K562 (cell line): ENCODE measurements around the gene MYL5. TPM values are rescaled to one million over a fixed set of nuclear protein-coding genes. Genes with fewer than 3 reads are reported as not detected.
A peak's percentile ranks its signal among the peaks of the same experiment; 100 is the strongest.

Source experiments
- ATAC-seq: fragments of 200-7000 bp; cut with Tn5 transposase; 3 replicates; pipeline ENCODE4 v1.9.1; 2020; ENCODE audit warnings: moderate library complexity
- BruUV-seq: library from RNA; stranded (reverse); fragments of 400-500 nt; replicated peaks from 2 replicates; lab custom pipeline; 2021; lab: Mats Ljungman, UMichigan
- CTCF ChIA-PET: fragments of 300-600 bp; formaldehyde crosslinking; extraction: SDS; loops from one replicate; lab custom pipeline; 2021; ENCODE audit warnings: low intra/inter-chr PET ratio; lab: Yijun Ruan, JAX
- POLR2A ChIA-PET: fragments of 300-600, 350-650 bp; sonication (Branson Sonifier 250); formaldehyde crosslinking; extraction: SDS; loops from one replicate; lab custom pipeline; 2021; ENCODE audit warnings: antibody characterized with exemption, inconsistent platforms; lab: Yijun Ruan, JAX
- DNase-seq, 4 experiments: peaks; one replicate each; pipeline versions ENCODE4 v3.0.0 to v3.0.0-alpha.2; 2011 to 2018; ENCODE audit warnings: low spot score in 3 of 4, mixed read lengths in 3 of 4; ENCODE audit errors: extremely low read depth in 1 of 4
- FAIRE-seq: peaks from 2 replicates; lab custom pipeline; 2011; peaks lifted over from hg19 to GRCh38; lab: Jason Lieb, UNC
- H2AFZ ChIP-seq: 2 replicates; pipeline ENCODE4 v1.6.0; 2011; ENCODE audit warnings: low read depth, low read length, control low read depth, inconsistent platforms
- H3K27ac ChIP-seq: fragments of 200-600 bp; 3 replicates; pipeline ENCODE4 v1.8.0; 2011; ENCODE audit warnings: low read depth, mild to moderate bottlenecking, control low read depth, inconsistent platforms, low read length, moderate library complexity, mixed read lengths; ENCODE audit errors: extremely low read depth
- H3K27me3 ChIP-seq, 2 experiments: fragments of 300-600 bp in 1 of 2; 2 replicates in 1 of 2; 3 replicates in 1 of 2; pipeline versions ENCODE4 v1.6.0 to v1.8.0; 2011; ENCODE audit warnings: inconsistent platforms in 2 of 2, low read length in 2 of 2, mild to moderate bottlenecking in 1 of 2, mixed read lengths in 1 of 2, moderate library complexity in 1 of 2; ENCODE audit not compliant: control insufficient read depth in 2 of 2, insufficient read depth in 2 of 2
- H3K36me3 ChIP-seq: fragments of 300-600 bp; 3 replicates; pipeline ENCODE4 v1.8.0; 2011; ENCODE audit warnings: mild to moderate bottlenecking, low read length, inconsistent platforms; ENCODE audit not compliant: control insufficient read depth, insufficient read depth
- H3K4me1 ChIP-seq, 2 experiments: fragments of 200-600 bp in 1 of 2; replicated peaks in 1 of 2; 2 replicates in 1 of 2; 3 replicates in 1 of 2; pipeline versions ENCODE4 v1.5.1 to v1.8.0; 2011; ENCODE audit warnings: inconsistent platforms in 2 of 2, low read length in 2 of 2, mild to moderate bottlenecking in 1 of 2, mixed read lengths in 1 of 2, moderate library complexity in 1 of 2; ENCODE audit not compliant: control insufficient read depth in 2 of 2, insufficient read depth in 2 of 2
- H3K4me2 ChIP-seq: 2 replicates; pipeline ENCODE4 v1.6.1; 2011; ENCODE audit warnings: low read length, control low read depth, inconsistent platforms, mixed read lengths; ENCODE audit not compliant: insufficient read depth
- H3K4me3 ChIP-seq: fragments of 200-600 bp; sonication (generic), shearing (Covaris generic); 2 replicates; pipeline ENCODE4 v1.5.1; 2016; ENCODE audit warnings: control low read depth, inconsistent platforms
- H3K79me2 ChIP-seq: fragments of 200-600 bp; 3 replicates; pipeline ENCODE4 v1.8.0; 2011; ENCODE audit warnings: low read length, inconsistent platforms; ENCODE audit not compliant: control insufficient read depth, insufficient read depth
- H3K9ac ChIP-seq, 2 experiments: 2 replicates each; pipeline versions ENCODE4 v1.6.0 to v1.6.1; 2011; ENCODE audit warnings: low read depth in 2 of 2, low read length in 2 of 2, control low read depth in 1 of 2, inconsistent platforms in 1 of 2, mild to moderate bottlenecking in 1 of 2, mixed read lengths in 1 of 2; ENCODE audit not compliant: insufficient read depth in 1 of 2
- H3K9me1 ChIP-seq: one replicate; pipeline ENCODE4 v1.6.0; 2011; ENCODE audit warnings: inconsistent platforms, mild to moderate bottlenecking, low read length, moderate library complexity; ENCODE audit not compliant: control insufficient read depth, insufficient read depth
- H3K9me3 ChIP-seq: replicated peaks from 2 replicates; pipeline ENCODE4 v1.5.1; 2011; ENCODE audit warnings: low read depth, low read length, inconsistent platforms; ENCODE audit not compliant: control insufficient read depth, insufficient read depth
- H4K20me1 ChIP-seq: replicated peaks from 2 replicates; pipeline ENCODE4 v1.6.1; 2011; ENCODE audit warnings: low read length, inconsistent platforms, mixed read lengths; ENCODE audit not compliant: control insufficient read depth, insufficient read depth
- DEAF1 ChIP-seq: fragments of 450-650 bp; formaldehyde crosslinking; IDR thresholded peaks from 2 replicates; pipeline ENCODE4 v1.4.0; 2020; ENCODE audit warnings: mild to moderate bottlenecking, moderate library complexity
- ERF ChIP-seq: fragments of 450-650 bp; formaldehyde crosslinking; IDR thresholded peaks from 2 replicates; pipeline ENCODE4 v1.4.0; 2020; ENCODE audit warnings: mild to moderate bottlenecking, mixed read lengths
- KAT7 ChIP-seq: sonication (generic); formaldehyde crosslinking; IDR thresholded peaks from 2 replicates; pipeline ENCODE4 v1.8.0; 2022; ENCODE audit warnings: missing genetic modification reagents, mild to moderate bottlenecking, borderline replicate concordance
- MECOM ChIP-seq: fragments of 250-450 bp; sonication (Bioruptor Pico); IDR thresholded peaks from 2 replicates; pipeline ENCODE4 v1.8.0; 2022; ENCODE audit warnings: inconsistent platforms
- PPARD ChIP-seq: fragments of 250-450 bp; sonication (Bioruptor Pico); IDR thresholded peaks from 2 replicates; pipeline ENCODE4 v1.8.0; 2022; ENCODE audit warnings: inconsistent platforms, mild to moderate bottlenecking, moderate library complexity
- PRPF4 ChIP-seq: fragments of 200-400 bp; formaldehyde crosslinking; IDR thresholded peaks from one replicate; pipeline ENCODE4 v1.6.1; 2017; ENCODE audit warnings: low read length, low read depth, mild to moderate bottlenecking; ENCODE audit not compliant: insufficient read depth, poor library complexity, severe bottlenecking
- SMARCB1 ChIP-seq: IDR thresholded peaks from 2 replicates; pipeline ENCODE4 v1.6.1; 2011; ENCODE audit warnings: improper control_type of control experiment, low read depth; ENCODE audit not compliant: insufficient read length
- STAT6 ChIP-seq: sonication (generic); formaldehyde crosslinking; IDR thresholded peaks from 2 replicates; pipeline ENCODE4 v1.8.1; 2023; ENCODE audit warnings: mild to moderate bottlenecking, missing genetic modification reagents
- XRCC4 ChIP-seq: IDR thresholded peaks from one replicate; pipeline ENCODE4 v1.6.1; 2011; ENCODE audit not compliant: insufficient read depth, insufficient read length; ENCODE audit errors: extremely low read depth
- ZBTB8A ChIP-seq: fragments of 450-650 bp; IDR thresholded peaks from 2 replicates; pipeline ENCODE4 v1.6.1; 2018; ENCODE audit warnings: mild to moderate bottlenecking, moderate library complexity; ENCODE audit not compliant: partially characterized antibody
- ZFPM2 ChIP-seq: fragments of 250-450 bp; sonication (Bioruptor Pico); IDR thresholded peaks from 2 replicates; pipeline ENCODE4 v1.5.1; 2022; ENCODE audit warnings: mild to moderate bottlenecking
- WGBS: fragments of 100-300 bp; shearing (Covaris generic); methylation state at CpG from one replicate; pipeline ENCODE4 v1.1.6; 2016; ENCODE audit warnings: low coverage, mixed read lengths; ENCODE audit not compliant: insufficient coverage; ENCODE audit errors: missing lambda C conversion rate; 5-methylcytosine and 5-hydroxymethylcytosine counted together
- in situ Hi-C: fragments of 300-500 bp; cut with MboI; formaldehyde crosslinking; loops from 4 replicates; pipeline ENCODE4 v1.15.0; 2018; ENCODE audit warnings: inconsistent platforms, mixed read lengths
- intact Hi-C: fragments of 100-400 bp; cut with micrococcal nuclease; formaldehyde crosslinking; loops from 2 replicates; pipeline ENCODE4 v1.14.2; 2022
- polyA plus RNA-seq, 8 experiments: library from polyadenylated mRNA; depleted of rRNA in 4 of 8; stranded (reverse) in 5 of 8; unstranded in 3 of 8; fragments of >200 nt; fragmentation: Nextera tagmentation in 2 of 8; fragmentation: Illumina TruSeq in 1 of 8; extraction: Ambion mirVana in 2 of 8; extraction: Trizol in 1 of 8; gene quantifications; 2 replicates each; pipeline versions ENCODE4 v1.2.1 to v1.2.3, GENCODE V29; 2011 to 2014; ENCODE audit warnings: inconsistent platforms in 1 of 8, missing spikeins in 1 of 8
- total RNA-seq, 7 experiments: library from RNA; depleted of rRNA in 6 of 7; stranded (reverse); fragments of >200 nt in 6 of 7; fragmentation: Illumina TruSeq in 2 of 7; extraction: Trizol in 2 of 7; gene quantifications; 2 replicates each; pipeline versions ENCODE4 v1.2.1 to v1.2.3, GENCODE V29; 2011 to 2021; ENCODE audit warnings: low replicate concordance in 1 of 7
- TF ChIP-seq, protein P1 (sequence below): fragments of 450-650 bp; IDR thresholded peaks from 2 replicates; pipeline ENCODE4 v1.6.1; 2016; ENCODE audit warnings: mild to moderate bottlenecking

The MYL5 gene
- total and polyA plus RNA-seq, 9 of the 15 experiments (the other 6 are each of a cell fraction or from before 2014, with no cell fraction given) = 1.4 to 10.0 (median 4.1) TPM

GRCh38 chr4:651884-652642, 22.3 kb upstream of the MYL5 start (continued):
- TF ChIP-seq STAT6 (CRISPR knock-in tag) (no peak), MECOM (no peak), PPARD (CRISPR knock-in tag) (no peak), KAT7 (no peak), PRPF4 (no peak)

DNA sequence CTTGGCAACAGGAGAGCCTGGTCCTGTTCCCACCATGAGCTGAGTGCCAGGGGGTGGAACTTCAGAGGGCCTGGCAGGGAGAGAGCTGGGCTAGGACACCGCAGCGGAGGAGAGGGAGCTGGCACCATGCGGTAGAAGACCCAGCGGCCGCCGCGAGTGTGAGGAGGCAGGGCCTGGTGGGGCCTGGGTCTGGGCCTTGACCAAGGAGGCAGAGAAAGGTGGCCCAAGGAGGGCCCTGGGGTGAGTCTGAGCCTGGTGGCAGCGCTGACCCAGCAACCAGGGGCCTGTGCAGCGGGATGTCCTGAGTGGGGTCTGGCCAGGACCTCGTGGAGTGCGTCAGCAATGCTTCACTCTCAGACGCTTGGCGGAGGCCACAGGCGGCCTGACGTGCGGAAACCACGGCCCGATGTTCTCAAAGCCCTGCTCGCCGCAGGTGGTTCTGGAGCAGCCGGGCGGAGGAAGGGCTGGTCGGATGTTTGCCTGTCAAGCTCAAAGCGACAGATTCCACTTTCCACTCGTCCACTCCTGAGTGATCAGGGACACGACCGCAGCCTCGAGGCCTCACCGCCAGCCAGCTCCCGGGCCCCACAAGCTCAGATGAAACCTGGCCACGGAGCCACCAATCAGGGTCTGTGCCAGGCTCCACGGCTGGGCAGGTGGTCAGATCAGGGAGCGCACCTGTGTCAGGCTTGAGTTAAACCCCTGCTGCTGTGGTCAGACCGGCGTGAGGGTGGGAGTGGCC, 21.1 kb upstream of the MYL5 start:
- ChIA-PET CTCF (no interaction called here), POLR2A (interaction anchor here (0.7 kb wide), 1 partner anchor 13 kb away, joined by 3 read pairs; no protein-coding TSS in a partner anchor)
- Histone ChIP-seq H3K9me1 (no peaks in the 10 kb centered on the region), H3K27me3 (peaks cover 35 to 75% of the 10 kb centered on the region in 2 experiments; a peak in 4 of 5 replicates), H3K36me3 (no peaks in the 10 kb centered on the region), H3K4me2 (no peak overlapping the region), H3K79me2 (no peaks in the 10 kb centered on the region), H3K27ac (no peak overlapping the region), H3K4me3 (no peak overlapping the region), H4K20me1 (no peaks in the 10 kb centered on the region), H3K9me3 (0 out of 2 replicates have a peak, but pooled peaks cover 2% of the 10 kb centered on the region), H2AFZ (no peak overlapping the region), H3K9ac (peak overlapping the region in 1 of 2 experiments; percentile 26; a peak in 1 of 4 replicates), H3K4me1 (peaks cover 0 to 75% of the 10 kb centered on the region in 2 experiments; a peak in 2 of 5 replicates)
- intact Hi-C loops (no loop called here), in situ Hi-C loops (no loop called here)
- DNase-seq (no peak), FAIRE-seq (no peak), ATAC-seq (no peak; the same call in 2 of the 3 replicates)
- WGBS = 17% methylated on average over 27 of the region's 35 CpGs
- BruUV-seq = no TSS peak
- no peak for TF ChIP-seq DEAF1 (CRISPR knock-in tag)
- TF ChIP-seq, protein P1, sequence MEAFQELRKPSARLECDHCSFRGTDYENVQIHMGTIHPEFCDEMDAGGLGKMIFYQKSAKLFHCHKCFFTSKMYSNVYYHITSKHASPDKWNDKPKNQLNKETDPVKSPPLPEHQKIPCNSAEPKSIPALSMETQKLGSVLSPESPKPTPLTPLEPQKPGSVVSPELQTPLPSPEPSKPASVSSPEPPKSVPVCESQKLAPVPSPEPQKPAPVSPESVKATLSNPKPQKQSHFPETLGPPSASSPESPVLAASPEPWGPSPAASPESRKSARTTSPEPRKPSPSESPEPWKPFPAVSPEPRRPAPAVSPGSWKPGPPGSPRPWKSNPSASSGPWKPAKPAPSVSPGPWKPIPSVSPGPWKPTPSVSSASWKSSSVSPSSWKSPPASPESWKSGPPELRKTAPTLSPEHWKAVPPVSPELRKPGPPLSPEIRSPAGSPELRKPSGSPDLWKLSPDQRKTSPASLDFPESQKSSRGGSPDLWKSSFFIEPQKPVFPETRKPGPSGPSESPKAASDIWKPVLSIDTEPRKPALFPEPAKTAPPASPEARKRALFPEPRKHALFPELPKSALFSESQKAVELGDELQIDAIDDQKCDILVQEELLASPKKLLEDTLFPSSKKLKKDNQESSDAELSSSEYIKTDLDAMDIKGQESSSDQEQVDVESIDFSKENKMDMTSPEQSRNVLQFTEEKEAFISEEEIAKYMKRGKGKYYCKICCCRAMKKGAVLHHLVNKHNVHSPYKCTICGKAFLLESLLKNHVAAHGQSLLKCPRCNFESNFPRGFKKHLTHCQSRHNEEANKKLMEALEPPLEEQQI = no peak
- TF ChIP-seq ERF (CRISPR knock-in tag) = no peak
- no peak for TF ChIP-seq ZFPM2 (CRISPR knock-in tag)
- TF ChIP-seq SMARCB1 = no peak
- no peak for TF ChIP-seq ZBTB8A
- no peak for TF ChIP-seq XRCC4
